A673 (cell line): ENCODE data around the gene BABAM1.

ENCODE experiments used
- CTCF ChIP-seq: fragments of 300-800, 200-600 bp; sonication (generic); conservative IDR thresholded peaks from 2 replicates; pipeline ENCODE4 v1.5.1; 2017; ENCODE audit warnings: low read depth, mild to moderate bottlenecking, antibody characterized with exemption, low read length, moderate library complexity, mixed read lengths
- EZH2 ChIP-seq: fragments of 200-600 bp; sonication (generic); IDR thresholded peaks from 2 replicates; pipeline ENCODE4 v1.6.1; 2017; ENCODE audit warnings: borderline replicate concordance, low read depth, mild to moderate bottlenecking, mixed read lengths, antibody characterized with exemption, low read length; ENCODE audit not compliant: poor library complexity, severe bottlenecking

DNA sequence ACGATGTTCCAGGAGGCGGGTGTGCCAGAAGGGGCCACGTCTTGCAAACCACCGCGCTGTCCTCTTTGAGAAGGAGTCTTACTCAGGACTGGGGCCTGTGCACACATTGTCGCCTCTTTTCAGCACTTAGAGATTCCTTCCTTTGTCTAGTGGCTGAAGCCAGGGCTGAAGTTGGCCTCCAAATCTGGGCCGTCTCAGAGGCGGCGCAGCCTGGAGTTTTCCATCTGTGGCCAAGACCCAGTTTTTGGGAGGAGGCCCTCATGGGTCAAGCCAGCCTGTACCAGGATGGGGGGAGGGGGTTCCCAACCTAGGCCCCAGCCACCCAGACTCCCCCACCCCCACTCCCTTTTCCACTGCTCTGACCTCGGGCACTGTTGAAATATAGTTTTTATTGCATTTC, 55.6 kb downstream of the BABAM1 start:
- no peak for TF ChIP-seq CTCF
- no peak for TF ChIP-seq EZH2
